ENCODE measurements around the gene FOXQ1. TPM values are rescaled to one million over a fixed set of nuclear protein-coding genes. Genes with fewer than 3 reads are reported as not detected.
A peak's percentile ranks its signal among the peaks of the same experiment; 100 is the strongest.

Gene FOXQ1
- total and polyA plus RNA-seq, 2 donors = 0.42 to 6.3 TPM

- H3K4me3 ChIP-seq (ENCODE audit: low read length in 2 of 2) = no peak overlapping the region
- peaks cover 24 to 31% of the 10 kb centered on the region in 2 donors for H3K27me3 ChIP-seq (ENCODE audit: control insufficient read depth in 2 of 2, insufficient read depth in 1 of 2, low read length in 1 of 2)
- no peaks in the 10 kb centered on the region for H3K4me1 ChIP-seq (ENCODE audit: control insufficient read depth in 2 of 2, insufficient read depth in 2 of 2, low read length in 2 of 2)
- H3K9me3 ChIP-seq (ENCODE audit: control insufficient read depth in 2 of 2, insufficient read depth in 1 of 2, low read length in 1 of 2) = no peaks in the 10 kb centered on the region
- DNase-seq (ENCODE audit: low read depth in 6 of 9, low spot score in 9 of 9) = no peak
- no peak overlapping the region for H3K27ac ChIP-seq (ENCODE audit: low read depth in 1 of 2, low read length in 1 of 2)
- no peaks in the 10 kb centered on the region for H3K36me3 ChIP-seq (ENCODE audit: control insufficient read depth in 2 of 2, insufficient read depth in 2 of 2, low read length in 1 of 2)
- 97% methylated on average over 2 of the region's 2 CpGs for WGBS
Measured at GRCh38 chr6:1306133-1306532, 5.8 kb upstream of the FOXQ1 start.

- no peak overlapping the region for H3K27ac ChIP-seq (ENCODE audit: low read depth in 1 of 2, low read length in 1 of 2)
- no peaks in the 10 kb centered on the region for H3K4me1 ChIP-seq (ENCODE audit: control insufficient read depth in 2 of 2, insufficient read depth in 2 of 2, low read length in 2 of 2)
- H3K4me3 ChIP-seq (ENCODE audit: low read length in 2 of 2) = no peak overlapping the region
- H3K36me3 ChIP-seq (ENCODE audit: control insufficient read depth in 2 of 2, insufficient read depth in 2 of 2, low read length in 1 of 2) = no peaks in the 10 kb centered on the region
- no peaks in the 10 kb centered on the region for H3K9me3 ChIP-seq (ENCODE audit: control insufficient read depth in 2 of 2, insufficient read depth in 1 of 2, low read length in 1 of 2)
- H3K27me3 ChIP-seq (ENCODE audit: control insufficient read depth in 2 of 2, insufficient read depth in 1 of 2, low read length in 1 of 2) = peaks cover 56 to 58% of the 10 kb centered on the region in 2 donors
- WGBS = 58% methylated on average over 6 of the region's 6 CpGs
- no peak for DNase-seq (ENCODE audit: low read depth in 6 of 9, low spot score in 9 of 9)
Measured at GRCh38 chr6:1309366-1309765, 2.5 kb upstream of the FOXQ1 start.

GRCh38 chr6:1310628-1311399, 1.1 kb upstream of the FOXQ1 start:
- 4% methylated on average over 43 of the region's 43 CpGs for WGBS
- no peaks in the 10 kb centered on the region for H3K9me3 ChIP-seq (ENCODE audit: control insufficient read depth in 2 of 2, insufficient read depth in 1 of 2, low read length in 1 of 2)
- H3K27me3 ChIP-seq (ENCODE audit: control insufficient read depth in 2 of 2, insufficient read depth in 1 of 2, low read length in 1 of 2) = peaks cover 66 to 72% of the 10 kb centered on the region in 2 donors
- no peak overlapping the region for H3K27ac ChIP-seq (ENCODE audit: low read depth in 1 of 2, low read length in 1 of 2)
- DNase-seq (ENCODE audit: low read depth in 6 of 9, low spot score in 9 of 9) = no peak
- no peak overlapping the region for H3K4me3 ChIP-seq (ENCODE audit: low read length in 2 of 2)
- no peaks in the 10 kb centered on the region for H3K36me3 ChIP-seq (ENCODE audit: control insufficient read depth in 2 of 2, insufficient read depth in 2 of 2, low read length in 1 of 2)
- no peaks in the 10 kb centered on the region for H3K4me1 ChIP-seq (ENCODE audit: control insufficient read depth in 2 of 2, insufficient read depth in 2 of 2, low read length in 2 of 2)

GRCh38 chr6:1312203-1312472, 240 bp downstream of the FOXQ1 start:
- peaks cover 74 to 81% of the 10 kb centered on the region in 2 donors for H3K27me3 ChIP-seq (ENCODE audit: control insufficient read depth in 2 of 2, insufficient read depth in 1 of 2, low read length in 1 of 2)
- H3K4me1 ChIP-seq (ENCODE audit: control insufficient read depth in 2 of 2, insufficient read depth in 2 of 2, low read length in 2 of 2) = no peaks in the 10 kb centered on the region
- H3K27ac ChIP-seq (ENCODE audit: low read depth in 1 of 2, low read length in 1 of 2) = no peak overlapping the region
- no peak for DNase-seq (ENCODE audit: low read depth in 6 of 9, low spot score in 9 of 9)
- no peak overlapping the region for H3K4me3 ChIP-seq (ENCODE audit: low read length in 2 of 2)
- no peaks in the 10 kb centered on the region for H3K36me3 ChIP-seq (ENCODE audit: control insufficient read depth in 2 of 2, insufficient read depth in 2 of 2, low read length in 1 of 2)
- 3% methylated on average over 25 of the region's 25 CpGs for WGBS
- peaks cover 0 to under 1% of the 10 kb centered on the region in 2 donors for H3K9me3 ChIP-seq (ENCODE audit: control insufficient read depth in 2 of 2, insufficient read depth in 1 of 2, low read length in 1 of 2)

- WGBS = 4% methylated on average over 107 of the region's 109 CpGs
- no peaks in the 10 kb centered on the region for H3K4me1 ChIP-seq (ENCODE audit: control insufficient read depth in 2 of 2, insufficient read depth in 2 of 2, low read length in 2 of 2)
- peak in 2 of 9 donors; percentile 11 to 21 for DNase-seq (ENCODE audit: low read depth in 6 of 9, low spot score in 9 of 9)
- peak overlapping the region in 1 of 2 donors; percentile 8 for H3K4me3 ChIP-seq (ENCODE audit: low read length in 2 of 2)
- H3K27ac ChIP-seq (ENCODE audit: low read depth in 1 of 2, low read length in 1 of 2) = no peak overlapping the region
- peaks cover 0 to 6% of the 10 kb centered on the region in 2 donors for H3K9me3 ChIP-seq (ENCODE audit: control insufficient read depth in 2 of 2, insufficient read depth in 1 of 2, low read length in 1 of 2)
- H3K27me3 ChIP-seq (ENCODE audit: control insufficient read depth in 2 of 2, insufficient read depth in 1 of 2, low read length in 1 of 2) = peaks cover 76 to 81% of the 10 kb centered on the region in 2 donors
- no peaks in the 10 kb centered on the region for H3K36me3 ChIP-seq (ENCODE audit: control insufficient read depth in 2 of 2, insufficient read depth in 2 of 2, low read length in 1 of 2)
Measured at GRCh38 chr6:1312473-1313367, 822 bp downstream of the FOXQ1 start.

GRCh38 chr6:1313384-1313766, 1.5 kb downstream of the FOXQ1 start:
- peak overlapping the region in 1 of 2 donors; percentile 16 for H3K4me3 ChIP-seq (ENCODE audit: low read length in 2 of 2)
- no peak overlapping the region for H3K27ac ChIP-seq (ENCODE audit: low read depth in 1 of 2, low read length in 1 of 2)
- H3K9me3 ChIP-seq (ENCODE audit: control insufficient read depth in 2 of 2, insufficient read depth in 1 of 2, low read length in 1 of 2) = peaks cover 0 to 13% of the 10 kb centered on the region in 2 donors
- H3K4me1 ChIP-seq (ENCODE audit: control insufficient read depth in 2 of 2, insufficient read depth in 2 of 2, low read length in 2 of 2) = no peaks in the 10 kb centered on the region
- DNase-seq (ENCODE audit: low read depth in 6 of 9, low spot score in 9 of 9) = no peak
- H3K36me3 ChIP-seq (ENCODE audit: control insufficient read depth in 2 of 2, insufficient read depth in 2 of 2, low read length in 1 of 2) = no peaks in the 10 kb centered on the region
- H3K27me3 ChIP-seq (ENCODE audit: control insufficient read depth in 2 of 2, insufficient read depth in 1 of 2, low read length in 1 of 2) = peaks cover 76 to 79% of the 10 kb centered on the region in 2 donors
- WGBS = 3% methylated on average over 64 of the region's 64 CpGs

GRCh38 chr6:1313767-1314503, 2.0 kb downstream of the FOXQ1 start:
- DNase-seq (ENCODE audit: low read depth in 6 of 9, low spot score in 9 of 9) = peak in 1 of 9 donors; percentile 13
- Histone ChIP-seq H3K27ac (ENCODE audit: low read depth in 1 of 2, low read length in 1 of 2) (no peak overlapping the region), H3K9me3 (ENCODE audit: control insufficient read depth in 2 of 2, insufficient read depth in 1 of 2, low read length in 1 of 2) (peaks cover 0 to 16% of the 10 kb centered on the region in 2 donors), H3K27me3 (ENCODE audit: control insufficient read depth in 2 of 2, insufficient read depth in 1 of 2, low read length in 1 of 2) (peaks cover 71 to 75% of the 10 kb centered on the region in 2 donors), H3K4me1 (ENCODE audit: control insufficient read depth in 2 of 2, insufficient read depth in 2 of 2, low read length in 2 of 2) (no peaks in the 10 kb centered on the region), H3K36me3 (ENCODE audit: control insufficient read depth in 2 of 2, insufficient read depth in 2 of 2, low read length in 1 of 2) (no peaks in the 10 kb centered on the region), H3K4me3 (ENCODE audit: low read length in 2 of 2) (no peak overlapping the region)
- 6% methylated on average over 45 of the region's 45 CpGs for WGBS

GRCh38 chr6:1314617-1315016, 2.7 kb downstream of the FOXQ1 start:
- H3K4me1 ChIP-seq (ENCODE audit: control insufficient read depth in 2 of 2, insufficient read depth in 2 of 2, low read length in 2 of 2) = no peaks in the 10 kb centered on the region

More at GRCh38 chr6:1314617-1315016, 2.7 kb downstream of the FOXQ1 start:
- Histone ChIP-seq H3K27me3 (ENCODE audit: control insufficient read depth in 2 of 2, insufficient read depth in 1 of 2, low read length in 1 of 2) (peaks cover 66 to 70% of the 10 kb centered on the region in 2 donors), H3K36me3 (ENCODE audit: control insufficient read depth in 2 of 2, insufficient read depth in 2 of 2, low read length in 1 of 2) (no peaks in the 10 kb centered on the region), H3K9me3 (ENCODE audit: control insufficient read depth in 2 of 2, insufficient read depth in 1 of 2, low read length in 1 of 2) (peaks cover 0 to 16% of the 10 kb centered on the region in 2 donors), H3K4me3 (ENCODE audit: low read length in 2 of 2) (no peak overlapping the region), H3K27ac (ENCODE audit: low read depth in 1 of 2, low read length in 1 of 2) (no peak overlapping the region)
- 25% methylated on average over 2 of the region's 2 CpGs for WGBS
- DNase-seq (ENCODE audit: low read depth in 6 of 9, low spot score in 9 of 9) = no peak

Measured in thymus (tissue), 11 donors.